HG02981 (cell line): ENCODE results near the gene LARGE1.

Source experiments
- ATAC-seq: cut with Tn5 transposase; IDR thresholded peaks from one replicate; pipeline ENCODE4 v1.9.1; 2021; ENCODE audit warnings: mild to moderate bottlenecking, moderate library complexity; ENCODE audit not compliant: unreplicated experiment

The LARGE1 gene

DNA sequence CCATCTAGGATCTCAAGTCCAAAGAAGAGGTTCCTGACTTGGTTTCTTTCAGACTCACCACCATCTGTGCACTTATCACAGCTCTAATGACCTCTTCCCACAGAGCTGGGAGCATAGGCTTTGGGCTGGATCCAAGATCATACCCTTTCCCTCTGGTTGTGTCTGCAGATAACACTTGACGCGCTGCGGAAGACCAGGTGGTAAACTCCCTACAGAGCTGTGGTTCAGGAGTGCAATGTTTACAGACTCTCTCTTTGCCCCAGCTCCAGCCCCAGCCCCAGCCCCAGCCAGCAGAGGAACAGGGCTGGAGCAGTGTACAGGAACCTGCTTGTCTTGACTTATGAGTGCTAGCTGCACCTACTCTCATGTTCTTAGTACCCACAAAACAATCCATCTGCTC, 587.7 kb downstream of the LARGE1 start:
- ATAC-seq: no peak

DNA sequence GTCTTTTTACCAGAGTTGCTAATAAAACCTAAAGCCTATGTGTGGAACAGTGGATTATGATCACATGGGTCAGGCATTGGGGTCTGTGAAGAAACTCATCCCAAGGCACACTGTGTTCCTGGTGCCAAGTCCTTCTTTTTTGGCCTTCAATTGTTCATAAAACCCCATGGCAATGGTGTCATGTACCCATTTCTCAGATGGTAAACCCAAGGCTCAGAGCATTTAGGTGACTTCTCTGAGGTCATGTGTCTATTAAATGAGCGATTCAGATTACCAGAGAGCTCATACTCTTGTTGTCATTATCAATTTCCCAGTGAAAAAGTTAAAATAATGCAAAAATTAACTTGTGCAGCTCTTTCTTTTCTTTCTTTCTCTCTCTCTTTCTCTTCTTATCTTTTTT, 589.3 kb downstream of the LARGE1 start:
- no peak for ATAC-seq

DNA sequence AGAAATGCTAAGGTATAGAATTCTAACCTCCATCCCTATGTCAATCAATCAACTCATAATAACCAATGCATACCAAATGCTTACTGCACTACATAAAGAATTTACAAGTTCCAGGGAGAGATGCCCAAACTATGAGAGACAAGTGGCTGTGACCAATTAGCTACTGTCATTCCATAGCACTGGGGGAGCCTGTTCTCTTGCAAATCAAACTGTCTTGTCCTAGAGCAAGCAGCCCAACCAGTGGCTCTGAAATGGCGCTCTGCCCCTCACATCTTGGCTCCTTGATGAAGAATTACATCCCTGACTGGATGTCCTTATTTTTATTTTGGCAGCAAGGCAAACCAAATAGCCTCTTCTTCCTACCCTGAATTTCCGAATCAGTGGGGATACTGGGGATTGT, 589.7 kb downstream of the LARGE1 start:
- no peak for ATAC-seq

DNA sequence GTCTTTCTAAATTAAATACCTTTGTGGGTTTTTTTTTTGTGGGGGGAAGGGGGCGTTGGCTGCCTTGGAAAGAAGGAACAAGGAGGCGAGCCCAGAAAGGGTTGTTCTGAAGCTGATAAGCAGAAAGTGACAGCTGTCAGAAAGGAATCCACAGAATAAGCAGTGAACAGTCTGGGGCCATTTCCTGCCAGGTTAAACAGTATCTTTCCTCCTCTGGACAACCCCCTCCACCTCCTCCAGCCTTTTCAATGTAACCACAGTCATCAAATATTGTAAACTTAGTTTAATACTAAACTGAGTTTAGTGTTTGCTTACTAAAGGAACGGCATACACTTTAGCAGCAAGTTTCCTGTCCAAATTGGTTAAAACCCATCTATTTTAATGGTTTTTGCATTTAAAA, 590.9 kb downstream of the LARGE1 start:
- no peak for ATAC-seq

DNA sequence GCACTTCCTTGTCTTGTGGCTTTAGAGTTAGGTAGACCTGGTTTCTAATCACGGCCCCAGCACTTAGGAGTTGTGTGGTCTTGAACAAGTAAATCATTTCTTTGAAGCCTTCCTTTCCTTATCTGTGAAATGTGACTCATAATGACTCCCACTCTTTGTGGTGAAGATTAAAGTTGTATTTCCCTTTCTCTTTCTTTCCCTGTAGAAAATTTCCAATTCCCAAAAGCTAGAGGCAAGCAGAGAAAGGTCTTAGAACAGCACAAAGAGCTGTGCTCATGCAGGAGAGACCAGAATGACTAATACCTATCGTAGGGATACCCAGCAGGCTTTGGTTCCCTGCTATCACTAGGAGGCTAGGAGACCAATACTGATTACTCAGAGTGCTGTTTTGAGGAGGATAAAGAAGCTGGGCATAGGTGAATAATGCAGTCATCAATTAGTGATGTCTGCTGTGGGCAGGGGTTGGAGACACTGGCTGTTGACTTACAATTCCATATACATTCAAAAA, 591.4 kb downstream of the LARGE1 start:
- ATAC-seq: no peak

DNA sequence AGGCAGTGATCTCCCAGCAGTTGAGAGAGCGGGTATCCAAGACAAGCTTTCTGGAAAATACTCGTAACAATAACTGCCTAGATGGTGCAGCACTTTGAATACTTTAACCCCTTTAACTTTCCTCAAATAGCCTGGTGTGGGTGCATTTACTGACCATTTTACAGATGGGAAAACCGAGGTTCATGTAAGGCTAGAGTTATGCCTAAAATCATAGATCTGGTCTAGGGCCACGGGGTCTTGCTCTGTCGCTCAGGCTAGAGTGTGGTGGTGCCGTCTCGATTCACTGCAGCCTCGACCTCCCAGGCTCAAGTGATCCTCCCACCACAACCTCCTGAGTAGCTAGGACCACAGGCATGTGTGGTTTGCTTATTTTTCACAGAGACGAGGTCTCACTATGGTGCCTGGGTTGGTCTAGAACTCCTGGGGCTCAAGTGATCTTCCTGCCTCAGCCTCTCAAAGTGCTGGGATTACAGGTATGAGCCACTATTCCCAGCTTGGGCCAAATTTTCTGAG, 592.9 kb downstream of the LARGE1 start:
- no peak for ATAC-seq

DNA sequence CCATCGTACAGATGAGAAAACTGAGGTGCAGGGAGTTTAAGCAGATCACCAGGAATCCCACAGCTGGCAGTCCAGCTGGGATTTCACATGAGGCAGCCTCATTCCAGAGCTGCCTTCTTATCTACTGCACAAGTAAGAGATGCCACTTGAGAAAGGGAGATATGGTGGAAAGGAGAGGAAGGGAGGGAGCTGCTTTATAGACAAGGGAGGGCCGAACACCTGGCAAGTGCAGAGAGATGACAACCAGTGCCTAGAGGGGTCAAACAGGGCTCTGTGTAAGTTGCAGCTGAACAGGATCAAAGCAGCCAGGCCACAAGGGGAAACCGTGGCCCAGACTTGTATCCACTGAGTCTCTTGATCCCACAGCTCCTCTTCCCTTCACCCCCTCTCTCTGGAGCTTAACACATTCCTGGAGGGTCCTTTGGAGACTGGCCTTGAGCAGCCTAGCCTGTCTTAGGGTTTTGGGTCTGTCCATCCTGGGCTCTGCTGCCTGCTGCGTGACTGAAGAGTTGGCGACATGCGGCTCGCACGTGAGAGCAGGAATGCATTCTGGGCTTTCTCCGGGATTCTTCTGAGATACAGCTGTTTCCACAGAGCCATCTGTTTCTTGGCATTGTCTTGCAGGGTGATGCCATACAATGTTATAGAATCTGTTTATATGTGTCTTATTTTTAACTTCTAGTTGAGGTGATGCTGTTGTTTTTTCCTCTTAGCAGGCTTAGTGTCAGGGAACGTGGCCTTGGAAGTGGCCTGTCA, 593.6 kb downstream of the LARGE1 start:
- ATAC-seq: no peak

DNA sequence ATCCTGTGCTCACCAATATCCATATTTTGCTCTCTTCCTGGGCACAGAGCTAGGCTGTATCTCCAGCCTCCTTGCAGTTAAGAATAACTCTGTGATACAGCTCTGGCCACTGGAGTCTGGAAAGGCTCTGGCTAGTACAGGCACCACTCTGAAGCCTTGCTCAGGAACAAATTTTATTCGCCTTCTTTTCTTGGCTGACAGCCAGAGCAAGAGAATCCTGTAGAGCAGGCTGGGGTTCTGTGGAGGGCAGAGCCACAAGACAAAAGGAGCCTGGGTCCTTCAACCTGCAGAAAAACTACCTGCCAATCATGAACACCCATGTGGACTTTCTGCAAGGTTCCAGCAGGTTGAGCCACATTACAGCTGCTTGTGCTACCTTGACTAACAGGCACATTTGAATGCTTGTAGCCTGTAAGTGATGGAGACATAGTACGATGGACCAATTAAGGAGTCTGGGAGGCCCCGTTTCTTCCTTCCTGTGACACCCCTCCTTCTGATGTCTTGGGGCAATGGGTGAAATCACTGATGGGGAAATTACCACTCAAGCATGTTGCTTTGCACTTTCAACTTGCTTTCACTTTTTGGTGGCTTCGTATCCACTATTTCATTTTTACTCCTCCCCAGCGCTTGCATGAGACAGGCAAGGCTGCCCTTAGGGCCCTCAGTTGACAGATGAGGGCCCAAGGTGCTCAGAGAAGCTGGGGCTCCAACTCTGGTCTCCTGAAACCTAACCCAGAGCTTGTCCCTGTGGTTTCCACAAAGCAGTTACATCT, 594.9 kb downstream of the LARGE1 start:
- ATAC-seq: no peak

DNA sequence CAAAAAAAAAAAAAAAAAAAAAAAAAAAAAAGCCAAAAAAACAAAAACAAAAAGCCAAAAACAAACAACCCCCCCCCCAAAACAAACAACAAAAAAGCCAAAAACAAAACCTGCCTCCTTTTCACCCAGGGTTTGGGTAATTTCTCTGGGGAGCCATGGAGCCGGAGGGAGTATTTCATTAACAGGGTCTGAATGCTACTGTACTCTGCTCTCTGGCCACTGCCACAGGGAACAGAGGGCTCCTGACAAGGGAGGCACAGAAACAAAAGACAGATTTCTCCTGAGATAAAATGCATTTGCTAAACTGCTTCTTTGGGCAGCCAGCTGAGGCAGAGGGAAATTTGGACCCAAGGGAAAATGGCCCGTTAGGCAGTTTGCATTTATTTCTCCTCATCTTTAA, 596.0 kb downstream of the LARGE1 start:
- no peak for ATAC-seq

DNA sequence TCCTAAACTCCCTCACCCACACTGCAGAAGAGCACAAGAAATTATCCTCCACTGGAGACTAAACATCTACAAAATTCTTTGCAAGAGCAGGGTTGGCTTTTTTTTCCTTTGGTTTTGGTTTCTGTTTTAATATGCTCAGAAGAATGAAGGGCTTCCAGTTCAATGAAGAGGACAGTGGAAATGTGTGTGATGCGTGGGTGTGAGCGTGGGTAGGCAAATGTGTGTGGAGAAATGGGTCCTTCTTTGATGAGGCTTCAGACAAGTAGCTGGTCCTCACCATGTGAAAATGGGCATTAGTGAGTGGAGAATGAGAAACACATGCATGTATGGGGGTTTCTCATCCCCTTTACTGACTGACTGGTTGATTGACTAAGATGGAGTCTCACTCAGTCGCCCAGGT, 598.8 kb downstream of the LARGE1 start:
- no peak for ATAC-seq

DNA sequence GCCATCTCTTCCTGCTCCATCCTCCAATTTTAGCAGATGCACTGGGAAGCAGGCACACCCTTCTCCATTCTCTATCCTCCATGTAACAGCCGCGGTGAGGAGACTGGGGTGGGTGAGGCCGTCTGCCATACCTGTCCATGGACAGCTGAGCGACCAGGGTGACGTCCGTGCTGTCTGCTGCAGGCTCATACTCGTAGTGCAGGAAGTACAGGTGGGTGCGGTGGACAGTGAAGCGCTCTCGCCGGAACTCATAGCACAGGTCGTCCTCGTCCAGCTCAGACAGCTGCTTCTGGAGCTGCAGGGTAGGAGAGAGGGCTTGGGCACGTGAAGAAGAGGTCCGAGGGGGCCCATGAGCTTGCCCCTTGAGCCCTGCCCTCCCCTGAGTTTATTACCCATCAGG, 604.3 kb downstream of the LARGE1 start:
- ATAC-seq: no peak

DNA sequence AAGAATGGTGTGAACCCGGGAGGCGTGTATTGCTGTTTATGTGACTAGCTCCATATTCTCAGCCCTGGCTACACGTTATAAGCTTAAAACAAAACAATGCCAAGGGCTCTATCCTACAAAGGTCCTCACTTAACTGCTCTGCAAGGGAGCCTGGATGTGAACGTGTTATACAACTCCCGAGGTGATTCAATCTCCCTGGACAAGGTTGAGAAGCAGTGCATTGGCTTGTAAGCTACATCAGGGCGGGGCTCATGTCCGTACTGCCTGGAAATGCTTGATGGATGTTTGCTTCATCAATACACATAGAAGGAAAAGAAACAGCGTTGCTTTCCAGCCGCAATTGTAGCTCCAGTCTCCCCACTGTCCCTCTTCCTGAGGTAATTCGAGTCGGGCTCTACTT, 605.2 kb downstream of the LARGE1 start:
- ATAC-seq: no peak

DNA sequence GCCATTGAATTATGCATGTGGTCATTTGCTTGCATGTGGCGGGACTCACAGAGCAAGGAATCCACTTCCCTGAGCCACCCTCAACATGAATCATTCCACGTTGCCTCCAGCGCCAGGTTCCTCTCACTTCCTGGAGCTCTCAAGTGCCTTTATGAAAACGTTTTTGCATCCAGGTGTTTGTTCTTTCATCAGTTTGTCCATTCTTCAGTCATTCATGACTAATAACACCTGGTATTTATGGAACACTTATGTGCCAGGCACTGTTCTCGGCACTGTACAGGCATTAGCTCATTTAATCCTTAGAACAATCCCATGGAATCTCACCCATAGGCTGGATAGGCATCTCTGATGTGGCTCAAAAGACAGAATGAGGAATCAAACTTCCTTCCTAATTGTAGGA, 606.0 kb downstream of the LARGE1 start:
- no peak for ATAC-seq

DNA sequence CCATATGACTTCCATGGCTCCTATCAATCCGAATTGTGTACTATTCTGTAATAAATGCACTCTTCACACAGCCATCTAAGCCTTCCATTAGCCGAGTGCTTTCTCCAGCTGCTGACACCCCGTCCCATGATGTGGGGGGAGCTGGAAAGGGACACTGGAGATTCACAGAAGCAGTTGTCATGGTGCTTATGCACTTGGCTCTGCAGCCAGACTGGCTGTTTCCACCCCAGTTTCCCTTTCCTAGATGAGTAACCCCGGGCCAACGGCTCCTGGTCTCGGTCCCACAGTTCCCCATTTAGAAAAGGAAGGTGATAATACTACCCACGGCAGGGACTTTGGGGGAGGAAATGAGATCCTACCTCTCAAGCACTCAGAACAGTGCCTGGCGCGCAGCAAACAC, 617.2 kb downstream of the LARGE1 start:
- no peak for ATAC-seq

DNA sequence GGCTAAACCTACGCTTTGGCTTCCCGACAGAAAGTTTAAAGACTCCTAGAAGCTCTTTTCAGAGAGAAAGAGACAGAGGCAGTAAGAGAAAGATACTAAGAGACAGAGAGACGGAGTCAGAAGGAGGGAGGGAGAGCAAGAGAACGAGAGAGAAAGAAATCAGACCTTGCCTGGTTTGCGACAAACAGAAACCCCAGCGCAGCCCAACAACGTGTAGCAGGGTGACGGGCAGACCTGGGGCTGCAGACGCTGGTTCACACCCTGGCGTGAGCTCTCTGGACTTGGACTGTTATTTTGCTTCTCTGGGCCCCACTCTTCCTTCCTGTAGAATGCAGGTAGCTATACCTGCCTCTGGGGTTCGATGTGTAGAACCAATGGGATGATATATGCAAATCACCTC, 617.7 kb downstream of the LARGE1 start:
- no peak for ATAC-seq

DNA sequence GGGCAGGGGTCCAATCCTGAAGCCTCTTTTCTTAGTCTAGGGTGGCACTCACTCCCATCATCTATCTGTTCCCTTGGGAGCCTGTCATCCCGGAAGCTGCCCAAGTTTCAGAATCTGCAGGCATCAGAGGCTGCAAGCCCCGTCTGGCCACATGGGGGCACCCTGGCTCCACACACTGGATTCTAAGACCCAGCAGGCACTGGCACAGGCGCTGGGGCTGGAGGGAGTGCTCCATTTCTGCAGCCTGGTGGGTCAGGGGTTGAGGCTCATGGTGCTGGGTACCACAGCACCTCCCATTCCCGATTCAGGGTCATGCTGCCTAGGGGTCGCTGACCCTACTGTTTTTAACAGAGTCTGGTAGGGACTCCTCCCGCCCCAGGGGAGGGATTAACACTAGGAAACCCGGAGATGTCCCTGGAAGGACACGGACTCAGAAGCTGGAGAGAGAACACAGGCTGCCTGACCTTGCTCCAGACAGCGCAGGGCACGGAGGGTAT, 618.2 kb downstream of the LARGE1 start:
- ATAC-seq: peak; percentile 44

DNA sequence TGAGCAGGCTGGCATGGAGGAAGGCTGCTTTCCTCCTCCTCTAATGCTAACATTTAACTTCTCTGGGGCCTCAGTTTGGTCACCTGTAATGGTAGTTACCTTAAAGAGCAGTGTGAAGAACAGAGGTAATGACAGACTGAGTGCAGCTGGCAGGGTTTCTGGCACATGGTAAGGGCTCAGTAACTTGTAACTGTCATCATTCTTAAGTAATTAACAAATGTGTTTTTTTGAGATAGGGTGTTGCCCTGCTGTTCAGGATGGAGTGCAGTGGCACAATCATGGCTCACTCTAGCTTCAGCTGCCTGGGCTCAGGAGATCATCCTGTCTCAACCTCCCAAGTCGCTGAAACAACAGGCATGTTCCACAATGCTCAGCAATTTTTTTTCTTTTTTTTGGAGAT, 620.1 kb downstream of the LARGE1 start:
- no peak for ATAC-seq

DNA sequence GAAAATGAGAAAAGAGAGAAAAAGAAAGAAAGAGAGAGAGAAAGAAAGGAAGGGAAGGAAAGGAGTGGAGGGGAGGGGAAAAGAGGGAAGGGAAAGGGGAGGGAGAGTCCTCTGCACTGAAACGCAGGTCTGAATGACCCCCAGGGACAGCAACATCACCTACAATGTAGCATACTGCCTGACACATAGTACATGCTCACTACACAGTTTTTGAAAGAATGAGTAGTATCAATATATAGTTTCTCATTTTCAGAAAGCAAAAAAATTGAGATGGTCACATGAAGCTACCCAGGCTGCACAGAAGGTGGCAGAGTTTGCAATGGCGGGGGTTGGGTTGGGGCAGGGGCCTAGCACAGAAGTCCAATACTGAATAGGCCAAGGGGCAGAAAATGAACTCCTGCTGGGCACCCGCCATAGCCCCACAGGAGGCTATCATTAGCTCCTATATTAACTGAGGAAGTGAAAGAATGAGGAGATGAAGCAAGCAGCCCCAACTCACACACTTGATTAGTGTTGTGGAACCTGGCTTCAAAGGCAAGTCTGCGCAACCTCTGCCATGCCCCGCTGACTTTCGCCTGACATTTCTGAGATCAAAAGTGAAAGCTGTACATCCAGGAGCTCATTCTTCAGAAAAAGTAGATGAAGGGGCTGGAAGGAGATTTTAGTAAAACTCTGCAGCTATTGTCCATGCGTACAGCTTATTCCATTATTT, 620.9 kb downstream of the LARGE1 start:
- peak; percentile 85 for ATAC-seq

DNA sequence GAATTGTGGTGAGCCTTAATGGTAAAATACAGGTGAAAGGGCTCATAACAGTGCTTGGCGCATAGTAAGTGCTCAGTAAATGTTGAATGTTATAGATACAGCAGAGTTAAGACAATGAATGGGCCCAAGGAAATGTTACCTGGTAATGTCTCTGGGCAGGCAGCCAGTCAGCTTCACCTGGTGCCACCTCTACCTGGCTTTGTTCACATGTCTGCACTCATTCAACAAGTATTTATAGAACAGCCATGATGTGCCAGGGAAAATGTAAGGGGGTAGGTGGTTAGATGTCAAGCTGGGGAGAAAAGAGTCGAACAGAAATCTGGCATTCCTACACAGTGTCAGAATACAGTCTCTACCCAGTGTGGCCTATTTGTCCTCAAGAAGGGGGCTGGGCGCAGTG, 623.3 kb downstream of the LARGE1 start:
- no peak for ATAC-seq

DNA sequence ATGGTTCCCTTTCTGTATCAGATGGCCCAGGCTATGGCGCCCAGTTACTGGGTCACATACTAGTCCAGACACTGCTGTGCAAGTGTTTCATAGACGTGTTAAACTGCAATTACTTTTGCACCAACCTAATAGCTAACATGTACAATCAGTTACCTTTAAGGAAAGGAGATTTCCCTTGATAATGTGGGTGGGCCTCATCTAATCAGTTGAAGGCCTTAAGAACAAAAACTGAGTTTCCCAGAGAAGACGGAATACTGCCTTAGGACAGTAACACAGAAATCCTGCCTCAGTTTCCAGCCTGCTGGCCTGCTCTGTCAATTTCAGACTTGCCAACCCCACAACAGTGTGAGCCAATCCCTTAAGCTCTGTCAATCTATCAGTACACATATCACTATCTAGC, 632.2 kb downstream of the LARGE1 start:
- ATAC-seq: no peak

DNA sequence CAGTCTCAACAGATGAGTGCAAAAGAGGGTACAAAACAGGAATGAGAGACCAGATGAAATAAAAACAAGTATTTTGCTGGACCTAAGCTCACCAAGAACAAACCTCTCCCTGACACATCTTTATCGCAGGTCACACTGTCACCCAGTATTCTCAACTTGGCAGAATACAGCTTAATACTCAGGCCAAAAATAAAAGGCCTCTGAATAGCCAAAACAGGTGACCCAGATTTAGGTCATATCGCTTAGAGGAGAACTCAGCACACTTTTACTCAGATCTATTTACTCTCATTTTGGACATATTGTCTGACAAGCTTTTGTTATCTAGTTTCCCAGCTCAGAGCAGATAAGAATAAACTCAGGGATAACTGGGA, 645.2 kb downstream of the LARGE1 start:
- ATAC-seq: no peak
